H9 (cell line): ENCODE data around the gene GREB1L. TPM values are rescaled to one million over a fixed set of nuclear protein-coding genes. Genes with fewer than 3 reads are reported as not detected.

Experiments
- DNase-seq: peaks from one replicate; pipeline ENCODE4 v3.0.0-alpha.2; 2017
- H2AFZ ChIP-seq: one replicate; pipeline ENCODE4 v1.6.1; 2013; ENCODE audit warnings: mild to moderate bottlenecking, low read length, control low read depth, moderate library complexity
- H2AK5ac ChIP-seq: 2 replicates; pipeline ENCODE4 v1.6.1; 2013; ENCODE audit warnings: low read length, control low read depth, mixed read lengths; ENCODE audit not compliant: insufficient read length
- H2BK120ac ChIP-seq: one replicate; pipeline ENCODE4 v1.6.1; 2013; ENCODE audit warnings: low read depth, mild to moderate bottlenecking, low read length, control low read depth, inconsistent platforms; ENCODE audit not compliant: poor library complexity, severe bottlenecking
- H2BK12ac ChIP-seq: 2 replicates; pipeline ENCODE4 v1.6.1; 2013; ENCODE audit warnings: low read length, control low read depth, mixed read lengths, low read depth; ENCODE audit not compliant: insufficient read length
- H2BK15ac ChIP-seq: 2 replicates; pipeline ENCODE4 v1.6.1; 2013; ENCODE audit warnings: low read depth, low read length, control low read depth
- H2BK20ac ChIP-seq: one replicate; pipeline ENCODE4 v1.6.1; 2013; ENCODE audit warnings: low read depth, mild to moderate bottlenecking, low read length, control low read depth, inconsistent platforms; ENCODE audit not compliant: poor library complexity, severe bottlenecking
- H2BK5ac ChIP-seq: 2 replicates; pipeline ENCODE4 v1.6.1; 2013; ENCODE audit warnings: low read length, control low read depth, mixed read lengths; ENCODE audit not compliant: insufficient read length
- H3K14ac ChIP-seq: 2 replicates; pipeline ENCODE4 v1.6.1; 2013; ENCODE audit warnings: low read length, control low read depth; ENCODE audit not compliant: insufficient read depth
- H3K18ac ChIP-seq: 2 replicates; pipeline ENCODE4 v1.6.1; 2013; ENCODE audit warnings: low read depth, mild to moderate bottlenecking, mixed read lengths, low read length, control low read depth; ENCODE audit not compliant: insufficient read length
- H3K23ac ChIP-seq: 2 replicates; pipeline ENCODE4 v1.6.1; 2013; ENCODE audit warnings: low read length, control low read depth, mixed read lengths, low read depth; ENCODE audit not compliant: insufficient read length
- H3K23me2 ChIP-seq: 2 replicates; pipeline ENCODE4 v1.6.1; 2013; ENCODE audit warnings: low read depth, mild to moderate bottlenecking, mixed read lengths, low read length, control low read depth; ENCODE audit not compliant: insufficient read length, poor library complexity, severe bottlenecking
- H3K27ac ChIP-seq: 2 replicates; pipeline ENCODE4 v1.5.1; 2013; ENCODE audit warnings: low read length, control low read depth, mixed read lengths, low read depth; ENCODE audit not compliant: insufficient read length
- H3K27me3 ChIP-seq: 2 replicates; pipeline ENCODE4 v1.6.1; 2013; ENCODE audit warnings: low read length, control low read depth, inconsistent platforms; ENCODE audit not compliant: insufficient read depth
- H3K4ac ChIP-seq: 2 replicates; pipeline ENCODE4 v1.6.1; 2013; ENCODE audit warnings: low read depth, mild to moderate bottlenecking, control low read depth, inconsistent platforms, low read length, moderate library complexity
- H3K4me1 ChIP-seq: 2 replicates; pipeline ENCODE4 v1.6.1; 2013; ENCODE audit warnings: low read length, control low read depth, inconsistent platforms; ENCODE audit not compliant: insufficient read depth
- H3K4me2 ChIP-seq: 2 replicates; pipeline ENCODE4 v1.6.1; 2013; ENCODE audit warnings: low read length, control low read depth, mixed read lengths; ENCODE audit not compliant: insufficient read length, insufficient read depth
- H3K56ac ChIP-seq: 2 replicates; pipeline ENCODE4 v1.6.1; 2013; ENCODE audit warnings: low read depth, mild to moderate bottlenecking, mixed read lengths, low read length, control low read depth; ENCODE audit not compliant: insufficient read length
- H3K79me1 ChIP-seq: 2 replicates; pipeline ENCODE4 v1.6.1; 2013; ENCODE audit warnings: low read depth, mild to moderate bottlenecking, moderate library complexity, low read length, control low read depth, inconsistent platforms; ENCODE audit not compliant: insufficient read depth, poor library complexity, severe bottlenecking
- H3K79me2 ChIP-seq: 2 replicates; pipeline ENCODE4 v1.6.1; 2013; ENCODE audit warnings: low read length, control low read depth, inconsistent platforms; ENCODE audit not compliant: insufficient read depth
- H3K9ac ChIP-seq: 2 replicates; pipeline ENCODE4 v1.6.1; 2013; ENCODE audit warnings: low read length, control low read depth, mixed read lengths; ENCODE audit not compliant: insufficient read length; ENCODE audit errors: extremely low read depth
- H3K9me3 ChIP-seq: one replicate; pipeline ENCODE4 v1.6.1; 2013; ENCODE audit warnings: low read depth, low read length, inconsistent platforms; ENCODE audit not compliant: control insufficient read depth
- H3T11ph ChIP-seq: one replicate; pipeline ENCODE4 v1.6.1; 2013; ENCODE audit warnings: mild to moderate bottlenecking, low read length, control low read depth, inconsistent platforms
- H4K20me1 ChIP-seq: one replicate; pipeline ENCODE4 v1.6.1; 2013; ENCODE audit not compliant: control insufficient read depth, insufficient read length, insufficient read depth
- H4K5ac ChIP-seq: 2 replicates; pipeline ENCODE4 v1.6.1; 2013; ENCODE audit warnings: low read depth, mild to moderate bottlenecking, mixed read lengths, low read length, control low read depth; ENCODE audit not compliant: insufficient read length
- H4K8ac ChIP-seq: replicated peaks from 2 replicates; pipeline ENCODE4 v1.6.1; 2013; ENCODE audit warnings: low read length, control low read depth, mixed read lengths, low read depth; ENCODE audit not compliant: insufficient read length
- H4K91ac ChIP-seq: 2 replicates; pipeline ENCODE4 v1.6.1; 2013; ENCODE audit warnings: low read depth, mild to moderate bottlenecking, moderate library complexity, mixed read lengths, low read length, control low read depth; ENCODE audit not compliant: insufficient read length
- H3K27ac Mint-ChIP-seq, 3 experiments: 2 replicates in 2 of 3; 3 replicates in 1 of 3; pipeline ENCODE4 v1.8.0; 2020 to 2021; ENCODE audit warnings: mixed read lengths in 3 of 3, mild to moderate bottlenecking in 1 of 3, moderate library complexity in 1 of 3
- H3K27me3 Mint-ChIP-seq: 2 replicates; pipeline ENCODE4 v1.8.0; 2021; ENCODE audit warnings: low read depth, mild to moderate bottlenecking, moderate library complexity, mixed read lengths
- H3K36me3 Mint-ChIP-seq, 3 experiments: 2 replicates in 2 of 3; 3 replicates in 1 of 3; pipeline ENCODE4 v1.8.0; 2020 to 2021; ENCODE audit warnings: low read depth in 3 of 3, mixed read lengths in 3 of 3; ENCODE audit not compliant: insufficient read depth in 1 of 3
- H3K4me1 Mint-ChIP-seq, 2 experiments: 2 replicates each; pipeline ENCODE4 v1.8.0; 2020; ENCODE audit warnings: mixed read lengths in 2 of 2
- H3K4me3 Mint-ChIP-seq, 2 experiments: 2 replicates in 1 of 2; 3 replicates in 1 of 2; pipeline ENCODE4 v1.8.0; 2020 to 2021; ENCODE audit warnings: mild to moderate bottlenecking in 2 of 2, mixed read lengths in 2 of 2, moderate library complexity in 1 of 2
- H3K9me3 Mint-ChIP-seq, 2 experiments: 2 replicates in 1 of 2; 3 replicates in 1 of 2; pipeline ENCODE4 v1.8.0; 2020; ENCODE audit warnings: mild to moderate bottlenecking in 2 of 2, mixed read lengths in 2 of 2, moderate library complexity in 1 of 2
- WGBS: extraction: QIAGEN DNeasy Blood & Tissue Kit; methylation state at CpG from one replicate; pipeline ENCODE4 v1.1.7; 2013; ENCODE audit warnings: missing lambda C conversion rate, low lambda C conversion rate, mixed read lengths; ENCODE audit not compliant: insufficient read length; ENCODE audit errors: extremely low coverage; 5-methylcytosine and 5-hydroxymethylcytosine counted together
- total RNA-seq: library from RNA; stranded (reverse); gene quantifications from 2 replicates; pipeline ENCODE4 v1.2.1, GENCODE V29; 2021
- TF ChIP-seq, protein P1 (sequence below): fragments of 200-600 bp; sonication (generic); conservative IDR thresholded peaks from 3 replicates; pipeline ENCODE4 v1.8.0; 2021; ENCODE audit warnings: antibody characterized with exemption, mild to moderate bottlenecking

Gene GREB1L
- total RNA-seq, 1 experiment from 2014 or later, result 2.7 TPM

DNA sequence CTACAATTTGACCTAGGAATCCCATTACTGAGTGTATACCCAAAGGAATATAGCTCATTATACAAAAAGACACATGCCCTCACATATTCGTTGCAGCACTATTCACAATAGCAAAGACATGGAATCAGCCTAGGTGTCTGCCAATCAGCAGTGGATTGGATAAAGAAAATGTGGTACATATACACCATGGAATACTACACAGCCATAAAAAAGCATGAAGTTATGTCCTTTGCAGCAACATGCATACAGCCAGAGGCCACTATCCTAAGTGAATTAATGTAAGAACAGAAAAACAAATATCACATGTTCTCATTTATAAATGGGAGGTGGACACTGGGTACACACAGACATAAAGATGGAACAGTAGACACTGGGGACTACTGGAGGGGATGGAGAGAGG, 54.0 kb downstream of the GREB1L start:
- H3K4ac ChIP-seq, result no peak overlapping the region
- no peak overlapping the region for H3K23ac ChIP-seq
- no peaks in the 10 kb centered on the region; a peak in 1 of 7 replicates for H3K36me3 Mint-ChIP-seq
- H2BK5ac ChIP-seq, result no peak overlapping the region
- no peaks in the 10 kb centered on the region for H3K79me1 ChIP-seq
- H3K23me2 ChIP-seq, result no peaks in the 10 kb centered on the region
- H4K91ac ChIP-seq, result no peak overlapping the region
- DNase-seq, result no peak
- no peak overlapping the region for H2BK20ac ChIP-seq
- no peak overlapping the region for H3K18ac ChIP-seq
- H4K5ac ChIP-seq, result no peak overlapping the region
- no peak overlapping the region for H3K9ac ChIP-seq
- H2BK120ac ChIP-seq, result no peak overlapping the region
- H3K4me3 Mint-ChIP-seq, result no peak overlapping the region
- H4K20me1 ChIP-seq, result no peaks in the 10 kb centered on the region
- no peak overlapping the region for H2BK15ac ChIP-seq
- no peak overlapping the region for H3K56ac ChIP-seq
- no peaks in the 10 kb centered on the region for H3K9me3 Mint-ChIP-seq
- H3K4me2 ChIP-seq, result no peak overlapping the region
- H2BK12ac ChIP-seq, result no peak overlapping the region
- no peak overlapping the region for H3T11ph ChIP-seq
- WGBS, result no CpG with 5 or more reads among the region's 1 CpG
- no peak overlapping the region for H4K8ac ChIP-seq
- H3K27me3 Mint-ChIP-seq, result no peaks in the 10 kb centered on the region
- no peak overlapping the region for H3K27ac ChIP-seq
- no peaks in the 10 kb centered on the region for H3K79me2 ChIP-seq
- H3K14ac ChIP-seq, result no peak overlapping the region
- TF ChIP-seq, protein P1, sequence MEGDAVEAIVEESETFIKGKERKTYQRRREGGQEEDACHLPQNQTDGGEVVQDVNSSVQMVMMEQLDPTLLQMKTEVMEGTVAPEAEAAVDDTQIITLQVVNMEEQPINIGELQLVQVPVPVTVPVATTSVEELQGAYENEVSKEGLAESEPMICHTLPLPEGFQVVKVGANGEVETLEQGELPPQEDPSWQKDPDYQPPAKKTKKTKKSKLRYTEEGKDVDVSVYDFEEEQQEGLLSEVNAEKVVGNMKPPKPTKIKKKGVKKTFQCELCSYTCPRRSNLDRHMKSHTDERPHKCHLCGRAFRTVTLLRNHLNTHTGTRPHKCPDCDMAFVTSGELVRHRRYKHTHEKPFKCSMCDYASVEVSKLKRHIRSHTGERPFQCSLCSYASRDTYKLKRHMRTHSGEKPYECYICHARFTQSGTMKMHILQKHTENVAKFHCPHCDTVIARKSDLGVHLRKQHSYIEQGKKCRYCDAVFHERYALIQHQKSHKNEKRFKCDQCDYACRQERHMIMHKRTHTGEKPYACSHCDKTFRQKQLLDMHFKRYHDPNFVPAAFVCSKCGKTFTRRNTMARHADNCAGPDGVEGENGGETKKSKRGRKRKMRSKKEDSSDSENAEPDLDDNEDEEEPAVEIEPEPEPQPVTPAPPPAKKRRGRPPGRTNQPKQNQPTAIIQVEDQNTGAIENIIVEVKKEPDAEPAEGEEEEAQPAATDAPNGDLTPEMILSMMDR, result no peak
- H3K4me1 ChIP-seq, result no peaks in the 10 kb centered on the region
- H2AK5ac ChIP-seq, result no peak overlapping the region
- no peaks in the 10 kb centered on the region for H3K27me3 ChIP-seq
- H2AFZ ChIP-seq, result no peak overlapping the region
- no peak overlapping the region for H3K27ac Mint-ChIP-seq
- peaks cover 26 to 57% of the 10 kb centered on the region in 2 experiments for H3K4me1 Mint-ChIP-seq
- no peaks in the 10 kb centered on the region for H3K9me3 ChIP-seq
